Suprapubic skin (tissue), 4 donors: ENCODE measurements around the gene WDR7. TPM values are rescaled to one million over a fixed set of nuclear protein-coding genes. Genes with fewer than 3 reads are reported as not detected.

Experiments used
- DNase-seq, 2 donors: peaks; one replicate each; pipeline ENCODE4 v3.0.0-alpha.2; 2019; ENCODE audit warnings: low spot score in 2 of 2
- H3K27ac ChIP-seq: fragments of 200-600 bp; sonication (generic); one replicate; pipeline ENCODE4 v1.5.1; 2019
- H3K27me3 ChIP-seq: fragments of 200-600 bp; sonication (generic); one replicate; pipeline ENCODE4 v1.5.1; 2019
- H3K36me3 ChIP-seq: fragments of 200-600 bp; sonication (generic); one replicate; pipeline ENCODE4 v1.5.1; 2019
- H3K4me1 ChIP-seq: fragments of 200-600 bp; sonication (generic); one replicate; pipeline ENCODE4 v1.5.1; 2019
- H3K4me3 ChIP-seq: fragments of 200-600 bp; sonication (generic); one replicate; pipeline ENCODE4 v1.5.1; 2019; ENCODE audit warnings: mild to moderate bottlenecking
- H3K9me3 ChIP-seq: fragments of 200-600 bp; sonication (generic); one replicate; pipeline ENCODE4 v1.5.1; 2019
- EP300 ChIP-seq: sonication (generic); formaldehyde crosslinking; IDR thresholded peaks from one replicate; pipeline ENCODE4 v1.6.1; 2017; ENCODE audit warnings: antibody characterized with exemption
- POLR2A ChIP-seq, 2 donors: fragments of 450-650 bp; IDR thresholded peaks; one replicate each; pipeline ENCODE4 v1.6.1; 2017; ENCODE audit warnings: antibody characterized with exemption in 2 of 2, mild to moderate bottlenecking in 2 of 2, moderate library complexity in 2 of 2
- POLR2AphosphoS5 ChIP-seq, 3 donors: sonication (generic); formaldehyde crosslinking; IDR thresholded peaks; one replicate each; pipeline ENCODE4 v1.6.1; 2017; ENCODE audit warnings: antibody characterized with exemption in 3 of 3
- WGBS: methylation state at CpG from one replicate; pipeline ENCODE4 v1.1.5; 2018; 5-methylcytosine and 5-hydroxymethylcytosine counted together
- total RNA-seq, 4 donors: library from RNA; depleted of rRNA; stranded (reverse); fragments of >200 nt; gene quantifications; one replicate each; pipeline ENCODE4 v1.1.0, GENCODE V29; 2016
- TF ChIP-seq, protein P1 (sequence below), 2 donors: fragments of 200-600 bp in 1 of 2; fragments of 450-650 bp in 1 of 2; sonication (generic) in 1 of 2; IDR thresholded peaks; one replicate each; pipeline ENCODE4 v1.5.1; 2016 to 2019; ENCODE audit warnings: antibody characterized with exemption in 2 of 2, mild to moderate bottlenecking in 1 of 2, moderate library complexity in 1 of 2

Gene WDR7
- total RNA-seq, 4 donors from 2014 or later: 14.4 to 29.2 (median 20.2) TPM

DNA sequence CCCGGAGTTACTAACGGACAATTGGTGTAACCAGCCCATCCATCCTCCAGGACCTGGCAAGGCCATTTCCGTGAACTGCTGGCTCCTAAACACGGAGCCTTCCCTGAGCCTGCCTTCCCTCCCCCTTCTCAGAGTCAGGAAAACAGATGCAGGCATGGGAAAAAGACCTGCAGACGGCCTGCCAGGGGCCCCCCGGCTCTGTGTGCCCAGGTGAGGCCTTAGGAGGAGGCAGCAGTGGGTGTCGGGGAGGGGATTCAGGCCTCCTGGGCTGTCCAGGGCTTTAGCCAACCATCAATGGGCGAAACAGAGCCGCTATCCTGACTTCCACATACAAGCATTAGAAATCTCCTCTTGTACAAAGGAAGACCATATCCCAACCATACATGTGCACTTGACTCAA is 427.5 kb downstream of the WDR7 start:
- H3K27ac ChIP-seq: no peak overlapping the region
- DNase-seq: no peak
- 80% methylated on average over 6 of the region's 9 CpGs for WGBS
- H3K9me3 ChIP-seq: no peaks in the 10 kb centered on the region
- no peaks in the 10 kb centered on the region for H3K36me3 ChIP-seq
- TF ChIP-seq EP300: no peak
- TF ChIP-seq POLR2AphosphoS5 (IDR thresholded peaks at IDR 0.05): no peak
- TF ChIP-seq, protein P1, sequence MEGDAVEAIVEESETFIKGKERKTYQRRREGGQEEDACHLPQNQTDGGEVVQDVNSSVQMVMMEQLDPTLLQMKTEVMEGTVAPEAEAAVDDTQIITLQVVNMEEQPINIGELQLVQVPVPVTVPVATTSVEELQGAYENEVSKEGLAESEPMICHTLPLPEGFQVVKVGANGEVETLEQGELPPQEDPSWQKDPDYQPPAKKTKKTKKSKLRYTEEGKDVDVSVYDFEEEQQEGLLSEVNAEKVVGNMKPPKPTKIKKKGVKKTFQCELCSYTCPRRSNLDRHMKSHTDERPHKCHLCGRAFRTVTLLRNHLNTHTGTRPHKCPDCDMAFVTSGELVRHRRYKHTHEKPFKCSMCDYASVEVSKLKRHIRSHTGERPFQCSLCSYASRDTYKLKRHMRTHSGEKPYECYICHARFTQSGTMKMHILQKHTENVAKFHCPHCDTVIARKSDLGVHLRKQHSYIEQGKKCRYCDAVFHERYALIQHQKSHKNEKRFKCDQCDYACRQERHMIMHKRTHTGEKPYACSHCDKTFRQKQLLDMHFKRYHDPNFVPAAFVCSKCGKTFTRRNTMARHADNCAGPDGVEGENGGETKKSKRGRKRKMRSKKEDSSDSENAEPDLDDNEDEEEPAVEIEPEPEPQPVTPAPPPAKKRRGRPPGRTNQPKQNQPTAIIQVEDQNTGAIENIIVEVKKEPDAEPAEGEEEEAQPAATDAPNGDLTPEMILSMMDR (IDR thresholded peaks at IDR 0.05): no peak
- TF ChIP-seq POLR2A (IDR thresholded peaks at IDR 0.05): no peak
- H3K4me1 ChIP-seq: no peaks in the 10 kb centered on the region
- peaks cover 30% of the 10 kb centered on the region for H3K27me3 ChIP-seq
- H3K4me3 ChIP-seq: no peak overlapping the region

DNA sequence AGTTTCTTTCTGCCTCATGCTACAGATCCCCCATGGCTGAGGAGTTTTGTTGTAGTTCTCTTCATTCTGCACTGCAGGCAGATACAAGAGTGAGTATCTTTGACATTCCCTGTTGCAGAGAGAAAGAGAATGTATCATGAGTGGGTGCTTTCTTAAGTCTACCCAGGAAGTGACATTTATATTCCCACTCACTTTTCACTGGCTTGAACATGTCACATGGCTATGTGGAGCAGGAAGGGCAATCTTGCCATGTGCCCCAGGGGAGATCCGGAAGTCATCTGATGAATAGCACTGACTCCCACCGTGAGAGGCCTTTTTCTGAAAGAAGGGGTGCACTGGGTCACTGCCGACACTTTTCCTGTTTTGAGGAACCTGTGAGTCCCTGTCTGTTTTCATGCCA is 429.3 kb downstream of the WDR7 start:
- Histone ChIP-seq H3K36me3 (no peaks in the 10 kb centered on the region), H3K4me3 (no peak overlapping the region), H3K27me3 (peaks cover 20% of the 10 kb centered on the region), H3K4me1 (no peaks in the 10 kb centered on the region), H3K27ac (no peak overlapping the region), H3K9me3 (no peaks in the 10 kb centered on the region)
- DNase-seq: no peak
- 53% methylated on average over 3 of the region's 3 CpGs for WGBS
- TF ChIP-seq EP300 (no peak), POLR2AphosphoS5 (IDR thresholded peaks at IDR 0.05) (no peak), POLR2A (IDR thresholded peaks at IDR 0.05) (no peak)
- TF ChIP-seq, protein P1 (IDR thresholded peaks at IDR 0.05): no peak

DNA sequence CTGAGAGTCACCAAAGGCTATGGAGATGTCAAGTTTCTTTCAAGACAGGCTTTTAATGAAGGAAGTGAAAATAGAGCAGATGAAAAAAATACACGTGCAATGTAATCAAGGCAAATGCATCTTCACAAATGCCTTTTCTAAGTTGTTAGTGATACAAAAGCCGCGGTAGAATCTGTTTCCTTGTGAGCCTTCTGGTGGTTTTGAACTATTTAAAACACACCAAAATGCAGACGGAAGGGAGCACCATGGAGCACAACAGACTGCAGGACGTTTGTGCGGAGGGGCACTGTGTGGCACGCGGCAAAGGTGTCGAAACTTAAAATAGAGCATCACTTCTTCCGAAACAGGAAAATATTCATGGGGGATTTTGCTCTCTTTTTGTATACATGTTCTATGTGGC is 430.7 kb downstream of the WDR7 start:
- WGBS: 83% methylated on average over 10 of the region's 10 CpGs
- Histone ChIP-seq H3K9me3 (no peaks in the 10 kb centered on the region), H3K27ac (no peak overlapping the region), H3K27me3 (peaks cover 11% of the 10 kb centered on the region), H3K36me3 (no peaks in the 10 kb centered on the region), H3K4me1 (no peaks in the 10 kb centered on the region), H3K4me3 (no peak overlapping the region)
- DNase-seq: no peak
- TF ChIP-seq, protein P1 (IDR thresholded peaks at IDR 0.05): no peak
- no peak for TF ChIP-seq EP300

DNA sequence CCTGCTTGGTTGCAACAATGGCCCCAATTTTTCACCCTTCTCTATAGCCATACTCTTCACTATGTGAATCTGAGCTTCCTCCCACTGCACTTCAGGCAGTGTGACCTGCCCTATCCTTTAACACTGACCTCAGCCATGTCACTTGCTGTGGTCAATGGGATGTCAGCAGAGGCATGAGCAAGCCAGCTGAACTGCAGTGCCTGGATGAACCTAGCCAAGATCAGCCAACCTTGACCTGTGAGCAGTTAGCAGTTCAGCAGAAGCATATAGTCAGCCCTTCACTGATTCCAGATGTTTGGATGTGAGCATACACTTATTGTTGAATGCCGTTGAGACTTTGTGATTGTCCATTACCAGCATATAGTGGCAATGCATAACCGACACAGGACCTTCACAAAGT is 432.3 kb downstream of the WDR7 start:
- Histone ChIP-seq H3K4me1 (no peaks in the 10 kb centered on the region), H3K27ac (no peak overlapping the region), H3K9me3 (no peaks in the 10 kb centered on the region), H3K27me3 (peaks cover 5% of the 10 kb centered on the region), H3K4me3 (no peak overlapping the region), H3K36me3 (no peaks in the 10 kb centered on the region)
- no peak for DNase-seq
- WGBS: 90% methylated on average over 2 of the region's 2 CpGs
- TF ChIP-seq EP300 (no peak), POLR2A (IDR thresholded peaks at IDR 0.05) (no peak), POLR2AphosphoS5 (IDR thresholded peaks at IDR 0.05) (no peak)
- TF ChIP-seq, protein P1 (IDR thresholded peaks at IDR 0.05): no peak

DNA sequence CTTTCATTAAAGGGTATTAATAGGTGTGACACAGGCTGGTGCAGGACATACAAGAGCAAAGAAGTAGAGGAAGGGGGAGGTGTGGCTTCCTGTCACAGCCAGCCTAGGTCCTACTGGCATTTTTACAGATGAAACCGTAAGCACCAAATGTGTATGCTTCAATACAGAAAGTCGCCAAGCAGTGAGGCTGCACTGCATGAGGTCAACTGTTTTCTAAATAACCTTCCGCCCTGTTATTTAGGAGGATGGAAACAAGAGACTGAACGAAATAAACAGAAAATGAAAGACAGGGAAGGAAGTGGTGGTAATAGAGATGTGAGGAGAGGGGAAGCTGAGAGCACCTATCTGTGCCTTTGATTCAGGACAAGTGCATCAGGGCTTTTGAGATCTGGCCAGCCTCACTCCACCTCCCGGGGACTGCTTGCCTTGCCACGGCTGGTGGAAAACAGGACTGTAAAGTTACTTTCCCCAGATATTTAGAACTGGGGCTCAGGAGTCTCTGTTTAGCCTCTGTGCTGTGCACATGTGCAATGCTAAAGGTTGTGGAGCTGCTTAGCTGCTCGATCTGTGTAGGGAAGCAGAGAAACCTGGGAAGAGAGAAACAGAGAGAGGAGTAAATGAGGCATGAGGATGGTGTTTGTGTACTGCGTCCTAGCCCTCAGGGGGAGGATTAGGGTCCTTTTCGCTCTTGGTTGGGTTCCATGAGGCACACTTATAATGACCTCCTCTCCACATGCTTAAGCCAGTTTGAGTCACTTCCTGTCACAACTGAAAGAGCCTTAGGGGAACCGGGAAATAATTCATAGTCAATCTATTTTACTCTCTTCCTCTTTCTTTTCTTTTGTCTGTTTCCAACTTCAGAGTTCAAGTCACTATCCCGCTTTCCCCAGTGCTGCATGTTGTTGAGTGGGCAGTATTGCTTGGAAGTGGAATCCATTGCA is 433.4 kb downstream of the WDR7 start:
- Histone ChIP-seq H3K27me3 (no peaks in the 10 kb centered on the region), H3K27ac (no peak overlapping the region), H3K36me3 (no peaks in the 10 kb centered on the region), H3K4me1 (no peaks in the 10 kb centered on the region), H3K4me3 (no peak overlapping the region), H3K9me3 (no peaks in the 10 kb centered on the region)
- WGBS: 67% methylated on average over 11 of the region's 11 CpGs
- no peak for TF ChIP-seq POLR2AphosphoS5 (IDR thresholded peaks at IDR 0.05)
- TF ChIP-seq POLR2A (IDR thresholded peaks at IDR 0.05): no peak
- TF ChIP-seq, protein P1 (IDR thresholded peaks at IDR 0.05): no peak
- TF ChIP-seq EP300: no peak
- DNase-seq: no peak
